ENCODE measurements around the gene LRMDA.

LRMDA gene

GRCh38 chr10:75962395-75963061, 531.1 kb downstream of the LRMDA start:
- Histone ChIP-seq H4K20me1 (ENCODE audit: insufficient read depth) (no peaks in the 10 kb centered on the region), H3K36me3 (ENCODE audit: insufficient read depth) (no peaks in the 10 kb centered on the region), H3K79me2 (ENCODE audit: insufficient read depth, low read depth) (no peaks in the 10 kb centered on the region), H3K4me3 (IDR thresholded peaks at IDR 0.05; ENCODE audit: insufficient read depth, low read depth, low read length) (no peak overlapping the region), H3K4me2 (no peak overlapping the region), H3K27ac (no peak overlapping the region), H3K4me1 (ENCODE audit: low read depth, poor library complexity, severe bottlenecking) (no peaks in the 10 kb centered on the region), H3K27me3 (ENCODE audit: insufficient read depth, low read depth) (no peaks in the 10 kb centered on the region), H3K9ac (no peak overlapping the region), H2AFZ (ENCODE audit: low read depth) (no peak overlapping the region)
- no peak for TF ChIP-seq CTCF (conservative IDR thresholded peaks at IDR 0.05; ENCODE audit: low read depth, low read length)

- Histone ChIP-seq H3K9ac (no peak overlapping the region), H4K20me1 (ENCODE audit: insufficient read depth) (no peaks in the 10 kb centered on the region), H3K4me3 (IDR thresholded peaks at IDR 0.05; ENCODE audit: insufficient read depth, low read depth, low read length) (no peak overlapping the region), H3K27me3 (ENCODE audit: insufficient read depth, low read depth) (no peaks in the 10 kb centered on the region), H3K36me3 (ENCODE audit: insufficient read depth) (no peaks in the 10 kb centered on the region), H3K4me2 (no peak overlapping the region), H2AFZ (ENCODE audit: low read depth) (no peak overlapping the region), H3K27ac (no peak overlapping the region), H3K4me1 (ENCODE audit: low read depth, poor library complexity, severe bottlenecking) (no peaks in the 10 kb centered on the region), H3K79me2 (ENCODE audit: insufficient read depth, low read depth) (no peaks in the 10 kb centered on the region)
- no peak for TF ChIP-seq CTCF (conservative IDR thresholded peaks at IDR 0.05; ENCODE audit: low read depth, low read length)
Observed at GRCh38 chr10:75967491-75967890, 536.1 kb downstream of the LRMDA start.

- Histone ChIP-seq H2AFZ (ENCODE audit: low read depth) (no peak overlapping the region), H3K4me1 (ENCODE audit: low read depth, poor library complexity, severe bottlenecking) (no peaks in the 10 kb centered on the region), H3K4me2 (no peak overlapping the region), H3K36me3 (ENCODE audit: insufficient read depth) (no peaks in the 10 kb centered on the region), H3K27me3 (ENCODE audit: insufficient read depth, low read depth) (no peaks in the 10 kb centered on the region), H3K79me2 (ENCODE audit: insufficient read depth, low read depth) (no peaks in the 10 kb centered on the region), H3K9ac (no peak overlapping the region), H3K27ac (no peak overlapping the region), H4K20me1 (ENCODE audit: insufficient read depth) (no peaks in the 10 kb centered on the region), H3K4me3 (IDR thresholded peaks at IDR 0.05; ENCODE audit: insufficient read depth, low read depth, low read length) (no peak overlapping the region)
- TF ChIP-seq CTCF (conservative IDR thresholded peaks at IDR 0.05; ENCODE audit: low read depth, low read length), result no peak
Observed at GRCh38 chr10:75969031-75969430, 537.6 kb downstream of the LRMDA start.

GRCh38 chr10:75971402-75972211, 540.2 kb downstream of the LRMDA start:
- Histone ChIP-seq H3K4me1 (ENCODE audit: low read depth, poor library complexity, severe bottlenecking) (no peaks in the 10 kb centered on the region), H3K27ac (no peak overlapping the region), H3K79me2 (ENCODE audit: insufficient read depth, low read depth) (no peaks in the 10 kb centered on the region), H2AFZ (ENCODE audit: low read depth) (no peak overlapping the region), H3K4me2 (no peak overlapping the region), H3K4me3 (IDR thresholded peaks at IDR 0.05; ENCODE audit: insufficient read depth, low read depth, low read length) (no peak overlapping the region), H3K27me3 (ENCODE audit: insufficient read depth, low read depth) (no peaks in the 10 kb centered on the region), H4K20me1 (ENCODE audit: insufficient read depth) (no peaks in the 10 kb centered on the region), H3K36me3 (ENCODE audit: insufficient read depth) (no peaks in the 10 kb centered on the region), H3K9ac (no peak overlapping the region)
- no peak for TF ChIP-seq CTCF (conservative IDR thresholded peaks at IDR 0.05; ENCODE audit: low read depth, low read length)
